Gastroesophageal sphincter (tissue), 3 donors: Measurements from ENCODE around the gene RNF223.
"Not testable (repeated sequence)": the region's sequence is repeated elsewhere in the genome, so short reads cannot be mapped to it uniquely, and the experiment has no call there.

Experiments
- POLR2A ChIP-seq, 2 donors: fragments of 450-650 bp; IDR thresholded peaks; one replicate each; pipeline ENCODE4 v1.6.1; 2017; ENCODE audit warnings: antibody characterized with exemption in 2 of 2, mild to moderate bottlenecking in 2 of 2, moderate library complexity in 1 of 2
- POLR2AphosphoS5 ChIP-seq: sonication (generic); formaldehyde crosslinking; IDR thresholded peaks from one replicate; pipeline ENCODE4 v1.6.1; 2017; ENCODE audit warnings: antibody characterized with exemption
- TF ChIP-seq, protein P1 (sequence below), 4 experiments: fragments of 200-600 bp in 2 of 4; fragments of 450-650 bp in 2 of 4; sonication (generic) in 1 of 4; IDR thresholded peaks; one replicate each; pipeline ENCODE4 v1.5.1; 2017 to 2019; ENCODE audit warnings: antibody characterized with exemption in 4 of 4, mild to moderate bottlenecking in 2 of 4, moderate library complexity in 2 of 4

DNA sequence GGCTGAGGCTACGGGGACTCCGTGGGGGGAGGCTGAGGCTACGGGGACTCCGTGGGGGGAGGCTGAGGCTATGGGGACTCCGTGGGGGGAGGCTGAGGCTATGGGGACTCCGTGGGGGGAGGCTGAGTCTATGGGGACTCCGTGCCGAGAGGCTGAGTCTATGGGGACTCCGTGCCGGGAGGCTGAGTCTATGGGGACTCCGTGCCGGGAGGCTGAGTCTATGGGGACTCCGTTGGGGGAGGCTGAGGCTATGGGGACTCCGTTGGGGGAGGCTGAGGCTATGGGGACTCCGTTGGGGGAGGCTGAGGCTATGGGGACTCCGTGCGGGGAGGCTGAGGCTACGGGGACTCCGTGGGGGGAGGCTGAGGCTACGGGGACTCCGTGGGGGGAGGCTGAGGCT is 3.3 kb upstream of the RNF223 start:
- not testable (repeated sequence) for TF ChIP-seq POLR2AphosphoS5; POLR2A (IDR thresholded peaks at IDR 0.05)
- TF ChIP-seq, protein P1, sequence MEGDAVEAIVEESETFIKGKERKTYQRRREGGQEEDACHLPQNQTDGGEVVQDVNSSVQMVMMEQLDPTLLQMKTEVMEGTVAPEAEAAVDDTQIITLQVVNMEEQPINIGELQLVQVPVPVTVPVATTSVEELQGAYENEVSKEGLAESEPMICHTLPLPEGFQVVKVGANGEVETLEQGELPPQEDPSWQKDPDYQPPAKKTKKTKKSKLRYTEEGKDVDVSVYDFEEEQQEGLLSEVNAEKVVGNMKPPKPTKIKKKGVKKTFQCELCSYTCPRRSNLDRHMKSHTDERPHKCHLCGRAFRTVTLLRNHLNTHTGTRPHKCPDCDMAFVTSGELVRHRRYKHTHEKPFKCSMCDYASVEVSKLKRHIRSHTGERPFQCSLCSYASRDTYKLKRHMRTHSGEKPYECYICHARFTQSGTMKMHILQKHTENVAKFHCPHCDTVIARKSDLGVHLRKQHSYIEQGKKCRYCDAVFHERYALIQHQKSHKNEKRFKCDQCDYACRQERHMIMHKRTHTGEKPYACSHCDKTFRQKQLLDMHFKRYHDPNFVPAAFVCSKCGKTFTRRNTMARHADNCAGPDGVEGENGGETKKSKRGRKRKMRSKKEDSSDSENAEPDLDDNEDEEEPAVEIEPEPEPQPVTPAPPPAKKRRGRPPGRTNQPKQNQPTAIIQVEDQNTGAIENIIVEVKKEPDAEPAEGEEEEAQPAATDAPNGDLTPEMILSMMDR (IDR thresholded peaks at IDR 0.05), result not testable (repeated sequence)
